Esophagus squamous epithelium (tissue), 5 donors: ENCODE results near the gene SLC30A7. TPM values are rescaled to one million over a fixed set of nuclear protein-coding genes. Genes with fewer than 3 reads are reported as not detected.

Source experiments
- DNase-seq: peaks from one replicate; lab custom pipeline; 2025; lab: John Stamatoyannopoulos, UW
- H3K27ac ChIP-seq, 4 donors: fragments of 200-600 bp; sonication (generic); one replicate each; pipeline ENCODE4 v1.5.1; 2016 to 2019; ENCODE audit warnings: mild to moderate bottlenecking in 1 of 4
- H3K27me3 ChIP-seq, 4 donors: fragments of 200-600 bp; sonication (generic); 1 replicate in 3 of 4; 2 replicates in 1 of 4; pipeline versions ENCODE4 v1.5.1 to v1.6.0; 2017 to 2021; ENCODE audit warnings: antibody characterized with exemption in 1 of 4
- H3K36me3 ChIP-seq, 3 donors: fragments of 200-600 bp; sonication (generic); one replicate each; pipeline ENCODE4 v1.5.1; 2016 to 2019
- H3K4me1 ChIP-seq, 3 donors: fragments of 200-600 bp; sonication (generic); one replicate each; pipeline ENCODE4 v1.5.1; 2017 to 2019
- H3K4me3 ChIP-seq, 4 donors: fragments of 200-600 bp; sonication (generic); 1 replicate in 3 of 4; 2 replicates in 1 of 4; pipeline ENCODE4 v1.5.1; 2016 to 2019; ENCODE audit warnings: mild to moderate bottlenecking in 2 of 4, moderate library complexity in 1 of 4
- H3K9me3 ChIP-seq, 3 donors: fragments of 200-600 bp; sonication (generic); one replicate each; pipeline ENCODE4 v1.5.1; 2016 to 2019
- POLR2A ChIP-seq, 4 donors: fragments of 450-650 bp; IDR thresholded peaks; one replicate each; pipeline ENCODE4 v1.6.1; 2017; ENCODE audit warnings: antibody characterized with exemption in 4 of 4, mild to moderate bottlenecking in 4 of 4, moderate library complexity in 3 of 4
- WGBS, 2 donors: methylation state at CpG; one replicate each; pipeline ENCODE4 v1.1.5; 2018; 5-methylcytosine and 5-hydroxymethylcytosine counted together
- intact Hi-C: fragments of 100-400 bp; cut with DNase I; formaldehyde crosslinking; loops from one replicate; pipeline ENCODE4 v1.15.0; 2022
- total RNA-seq, 4 donors: library from RNA; depleted of rRNA; stranded (reverse); fragments of >200 nt; gene quantifications; one replicate each; pipeline ENCODE4 v1.1.0, GENCODE V29; 2016
- TF ChIP-seq, protein P1 (sequence below), 6 experiments: fragments of 450-650 bp in 4 of 6; fragments of 200-600 bp in 2 of 6; sonication (generic) in 2 of 6; IDR thresholded peaks; one replicate each; pipeline ENCODE4 v1.5.1; 2016 to 2019; ENCODE audit warnings: antibody characterized with exemption in 6 of 6, mild to moderate bottlenecking in 4 of 6, moderate library complexity in 4 of 6
- donor health status: DM: yes; HTN: yes; CAD: no.

Gene SLC30A7
- total RNA-seq, 4 donors from 2014 or later: 9.0 to 22.1 (median 16.5) TPM

DNA sequence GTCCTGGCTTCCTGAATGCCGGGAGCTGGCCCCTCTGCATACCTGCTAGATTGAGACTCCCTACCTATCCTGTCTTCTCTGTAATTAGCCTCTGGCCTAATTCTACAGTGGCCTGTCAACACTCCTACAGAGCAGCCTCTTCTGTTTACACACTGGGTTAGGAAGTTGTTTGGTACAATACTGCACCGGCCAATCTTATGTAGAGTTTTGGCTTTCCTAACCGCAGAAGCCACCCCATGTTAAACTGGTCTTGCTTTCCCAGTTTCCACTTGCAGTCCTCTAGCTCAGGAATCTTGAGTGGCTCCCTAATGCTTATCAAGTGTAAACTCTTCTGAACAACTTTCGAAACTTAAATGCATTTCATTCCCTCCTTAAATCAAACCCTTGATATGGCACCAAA lies 86.9 kb downstream of the SLC30A7 start:
- H3K27me3 ChIP-seq: no peaks in the 10 kb centered on the region
- TF ChIP-seq POLR2A (IDR thresholded peaks at IDR 0.05): no peak
- TF ChIP-seq, protein P1, sequence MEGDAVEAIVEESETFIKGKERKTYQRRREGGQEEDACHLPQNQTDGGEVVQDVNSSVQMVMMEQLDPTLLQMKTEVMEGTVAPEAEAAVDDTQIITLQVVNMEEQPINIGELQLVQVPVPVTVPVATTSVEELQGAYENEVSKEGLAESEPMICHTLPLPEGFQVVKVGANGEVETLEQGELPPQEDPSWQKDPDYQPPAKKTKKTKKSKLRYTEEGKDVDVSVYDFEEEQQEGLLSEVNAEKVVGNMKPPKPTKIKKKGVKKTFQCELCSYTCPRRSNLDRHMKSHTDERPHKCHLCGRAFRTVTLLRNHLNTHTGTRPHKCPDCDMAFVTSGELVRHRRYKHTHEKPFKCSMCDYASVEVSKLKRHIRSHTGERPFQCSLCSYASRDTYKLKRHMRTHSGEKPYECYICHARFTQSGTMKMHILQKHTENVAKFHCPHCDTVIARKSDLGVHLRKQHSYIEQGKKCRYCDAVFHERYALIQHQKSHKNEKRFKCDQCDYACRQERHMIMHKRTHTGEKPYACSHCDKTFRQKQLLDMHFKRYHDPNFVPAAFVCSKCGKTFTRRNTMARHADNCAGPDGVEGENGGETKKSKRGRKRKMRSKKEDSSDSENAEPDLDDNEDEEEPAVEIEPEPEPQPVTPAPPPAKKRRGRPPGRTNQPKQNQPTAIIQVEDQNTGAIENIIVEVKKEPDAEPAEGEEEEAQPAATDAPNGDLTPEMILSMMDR (IDR thresholded peaks at IDR 0.05): no peak
- no peak for DNase-seq
- 94 to 96% methylated on average over 4 of the region's 4 CpGs for WGBS, 2 donors
- no peak overlapping the region for H3K27ac ChIP-seq
- H3K9me3 ChIP-seq: no peaks in the 10 kb centered on the region
- peaks cover 0 to 29% (median 0%) of the 10 kb centered on the region in 3 donors for H3K36me3 ChIP-seq
- no peaks in the 10 kb centered on the region for H3K4me1 ChIP-seq
- no peak overlapping the region for H3K4me3 ChIP-seq
- intact Hi-C loops: no loop called here

DNA sequence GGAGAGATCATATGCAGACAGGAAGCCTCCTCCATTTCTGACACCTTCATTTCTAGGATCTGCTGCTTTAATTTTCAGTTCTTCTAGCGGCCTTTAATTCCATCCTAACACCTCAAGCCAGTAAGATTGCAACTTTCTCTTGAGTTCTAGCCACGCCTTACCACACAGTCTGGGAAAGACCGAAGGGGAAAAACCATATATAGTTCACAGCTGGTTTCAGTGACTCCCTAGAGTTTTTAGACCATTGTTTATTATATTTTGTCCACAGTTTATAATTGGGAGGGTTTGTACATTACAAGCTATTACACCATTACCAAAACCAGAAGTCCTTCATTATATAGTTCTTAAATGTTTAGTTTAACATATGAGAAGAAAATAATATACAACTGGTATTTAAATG lies 92.2 kb downstream of the SLC30A7 start:
- H3K9me3 ChIP-seq: no peaks in the 10 kb centered on the region
- intact Hi-C loops: no loop called here
- H3K4me1 ChIP-seq: peaks cover 0 to 10% (median 0%) of the 10 kb centered on the region in 3 donors
- TF ChIP-seq, protein P1 (IDR thresholded peaks at IDR 0.05): no peak
- TF ChIP-seq POLR2A (IDR thresholded peaks at IDR 0.05): no peak
- H3K27ac ChIP-seq: no peak overlapping the region
- DNase-seq: no peak
- H3K27me3 ChIP-seq: no peaks in the 10 kb centered on the region
- WGBS, 2 donors: 69 to 87% methylated on average over 3 of the region's 3 CpGs
- no peak overlapping the region for H3K4me3 ChIP-seq
- peaks cover 0 to 23% (median 0%) of the 10 kb centered on the region in 3 donors for H3K36me3 ChIP-seq

DNA sequence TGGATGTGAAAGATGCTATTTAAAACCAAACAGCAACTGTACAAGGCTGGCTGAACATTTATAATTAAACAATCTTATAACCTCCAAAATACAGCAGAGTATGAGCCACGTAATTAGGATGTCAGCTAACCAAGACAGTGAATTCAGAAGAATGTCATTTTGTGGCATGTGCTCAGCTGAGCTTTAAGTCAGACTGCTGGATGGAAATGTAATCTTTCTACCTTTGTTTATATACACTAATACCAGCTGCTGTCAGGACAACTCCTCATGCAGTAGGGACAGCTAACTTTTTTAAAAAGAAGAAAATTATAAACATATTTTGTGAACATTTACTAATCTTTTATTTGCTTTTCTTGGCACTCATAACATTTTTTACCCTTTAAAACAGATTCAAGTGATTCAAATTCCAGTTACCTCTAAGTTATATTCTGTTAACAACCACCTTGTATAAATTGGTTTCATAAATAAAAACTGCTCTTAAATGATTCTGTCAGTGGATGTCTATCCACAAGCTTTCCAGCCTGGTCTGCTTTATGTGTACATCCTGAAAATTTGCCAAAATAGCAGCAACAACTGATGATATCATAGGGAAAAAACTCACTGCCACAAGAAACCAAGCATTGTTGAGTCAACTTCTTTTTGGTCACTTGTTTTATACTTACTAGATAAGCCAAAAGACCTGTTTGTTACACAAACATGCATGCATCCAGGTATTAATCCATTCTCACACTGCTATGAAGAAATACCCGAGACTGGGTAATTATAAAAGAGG lies 93.6 kb downstream of the SLC30A7 start:
- H3K4me1 ChIP-seq: peaks cover 0 to 10% (median 0%) of the 10 kb centered on the region in 3 donors
- 50 to 67% methylated on average over 2 of the region's 2 CpGs for WGBS, 2 donors
- H3K27me3 ChIP-seq: no peaks in the 10 kb centered on the region
- peaks cover 0 to 19% (median 0%) of the 10 kb centered on the region in 3 donors for H3K36me3 ChIP-seq
- H3K27ac ChIP-seq: peak overlapping the region in 2 of 4 donors; percentile 3 to 42
- no peak for DNase-seq
- TF ChIP-seq, protein P1 (IDR thresholded peaks at IDR 0.05): no peak
- no peak for TF ChIP-seq POLR2A (IDR thresholded peaks at IDR 0.05)
- no peak overlapping the region for H3K4me3 ChIP-seq
- intact Hi-C loops: no loop called here
- no peaks in the 10 kb centered on the region for H3K9me3 ChIP-seq

DNA sequence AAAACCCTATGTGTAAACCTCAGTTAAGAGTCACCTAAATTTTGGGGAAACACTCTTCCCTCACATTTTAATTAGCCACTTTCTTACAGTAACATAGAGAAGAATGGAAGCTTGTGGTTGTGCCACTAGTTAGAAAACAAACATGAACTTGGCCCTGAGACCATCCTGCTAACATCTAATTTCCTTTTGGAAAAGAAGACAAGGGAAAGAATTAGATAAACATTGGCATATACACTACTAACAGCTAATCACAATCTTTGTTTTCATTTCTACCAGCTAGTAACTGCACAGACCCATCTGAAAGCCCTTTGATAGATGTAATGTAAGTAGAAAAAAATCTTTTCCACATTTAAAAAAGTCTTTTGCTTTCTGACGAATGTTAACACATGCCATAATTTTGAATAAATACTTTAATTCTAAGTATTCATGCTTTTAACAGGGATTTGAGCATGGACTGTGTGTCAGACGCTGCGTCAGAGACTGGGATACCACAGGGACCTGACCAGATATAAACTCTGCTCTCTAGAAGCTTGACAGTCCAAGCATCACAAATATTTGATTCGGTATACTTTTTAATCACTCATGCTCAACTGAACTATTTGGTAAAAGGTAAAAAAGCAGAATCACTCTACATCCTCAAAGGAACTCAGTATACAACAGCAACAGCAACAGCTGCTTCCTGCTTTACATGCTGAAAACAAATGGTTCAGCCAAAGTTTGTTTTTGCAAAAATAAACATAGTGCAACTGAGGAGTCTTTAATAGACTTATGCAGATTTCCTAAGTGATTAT lies 99.5 kb downstream of the SLC30A7 start:
- WGBS, 2 donors: 51 to 60% methylated on average over 4 of the region's 4 CpGs
- no peak overlapping the region for H3K4me3 ChIP-seq
- intact Hi-C loops: no loop called here
- peak overlapping the region; percentile 5 to 44 (median 29) for H3K27ac ChIP-seq
- TF ChIP-seq, protein P1 (IDR thresholded peaks at IDR 0.05): no peak
- no peak for TF ChIP-seq POLR2A (IDR thresholded peaks at IDR 0.05)
- H3K4me1 ChIP-seq: no peaks in the 10 kb centered on the region
- no peaks in the 10 kb centered on the region for H3K9me3 ChIP-seq
- peaks cover 0 to 39% (median 0%) of the 10 kb centered on the region in 3 donors for H3K36me3 ChIP-seq
- no peaks in the 10 kb centered on the region for H3K27me3 ChIP-seq
- DNase-seq: no peak

DNA sequence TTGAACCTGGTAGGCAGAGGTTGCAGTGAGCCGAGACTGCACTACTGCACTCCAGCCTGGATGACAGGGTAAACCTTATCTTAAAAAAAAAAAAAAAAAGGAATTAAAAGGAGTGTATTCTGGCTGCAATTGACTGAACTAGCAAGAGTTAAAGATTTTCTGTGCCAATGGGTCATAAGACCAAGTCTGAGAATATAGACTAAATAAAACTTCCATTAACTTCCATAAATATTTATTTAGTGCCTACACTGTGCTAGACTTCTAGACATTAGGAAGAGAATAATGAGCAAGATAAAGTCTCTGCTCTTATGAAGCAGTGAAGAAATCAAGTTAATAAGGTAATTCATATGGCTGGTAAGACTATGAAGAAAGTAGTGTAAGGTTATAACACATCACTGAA lies 102.5 kb downstream of the SLC30A7 start:
- peaks cover 0 to 39% (median 0%) of the 10 kb centered on the region in 3 donors for H3K36me3 ChIP-seq
- no peak for DNase-seq
- intact Hi-C loops: no loop called here

More for the DNA sequence above, 102.5 kb downstream of the SLC30A7 start:
- no peaks in the 10 kb centered on the region for H3K27me3 ChIP-seq
- 100% methylated on average over 1 of the region's 1 CpG for WGBS, 2 donors
- H3K9me3 ChIP-seq: no peaks in the 10 kb centered on the region
- no peak overlapping the region for H3K4me3 ChIP-seq
- H3K4me1 ChIP-seq: peaks cover 6 to 16% (median 11%) of the 10 kb centered on the region in 3 donors
- H3K27ac ChIP-seq: no peak overlapping the region
- TF ChIP-seq POLR2A (IDR thresholded peaks at IDR 0.05): no peak
- TF ChIP-seq, protein P1 (IDR thresholded peaks at IDR 0.05): no peak
